Measurements from ENCODE around the gene PXDN. TPM values are rescaled to one million over a fixed set of nuclear protein-coding genes. Genes with fewer than 3 reads are reported as not detected.

Gene PXDN
- total and polyA plus RNA-seq, 2 donors (not counting 3 experiments of a cell fraction or from before 2014, with no cell fraction given), result 231 to 308 TPM

GRCh38 chr2:1731963-1732768 is 12.1 kb downstream of the PXDN start:
- POLR2A ChIA-PET, result no interaction called here
- H4K20me1 ChIP-seq (replicated peaks; ENCODE audit: control insufficient read depth, extremely low read depth, insufficient read depth, low read length), result no peaks in the 10 kb centered on the region
- no peaks in the 10 kb centered on the region for H3K9me1 ChIP-seq (replicated peaks; ENCODE audit: control insufficient read depth, extremely low read depth, insufficient read depth, low read length)
- DNase-seq (ENCODE audit: low read depth, low spot score), result no peak
- no peak overlapping the region for H2AFZ ChIP-seq (ENCODE audit: low read depth, low read length)
- H3K9me3 ChIP-seq (replicated peaks; ENCODE audit: control insufficient read depth, insufficient read depth, low read length), result no peaks in the 10 kb centered on the region
- dilution Hi-C loops (cut with MboI; ENCODE audit: extremely low pct_ligation_motif_present, low sequenced_read_pairs), result no loop called here
- no TSS peak for BruUV-seq (replicated peaks)
- no peak overlapping the region for H3K9ac ChIP-seq (replicated peaks; ENCODE audit: extremely low read depth, insufficient read depth, low read length)
- H3K27ac ChIP-seq (ENCODE audit: insufficient read depth, low read depth, low read length), result no peak overlapping the region
- FAIRE-seq, result no peak
- peaks cover 19% of the 10 kb centered on the region for H3K4me1 ChIP-seq (ENCODE audit: control insufficient read depth, extremely low read depth, insufficient read depth, low read length)
- intact Hi-C loops (cut with micrococcal nuclease), result no loop called here
- CTCF ChIA-PET, result interaction anchor here (0.7 to 3.2 kb wide), 3 partner anchors 10 to 19 kb away, joined by 3 to 15 read pairs (median 13); no protein-coding TSS in a partner anchor
- H3K36me3 ChIP-seq (ENCODE audit: control insufficient read depth in 2 of 2, extremely low read depth in 1 of 2, insufficient read depth in 2 of 2, low read length in 2 of 2), result peaks cover 0 to 4% of the 10 kb centered on the region in 2 experiments
- H3K4me2 ChIP-seq (ENCODE audit: insufficient read depth, low read length), result no peak overlapping the region
- no peaks in the 10 kb centered on the region for H3K27me3 ChIP-seq (ENCODE audit: control insufficient read depth in 2 of 2, insufficient read depth in 2 of 2, low read length in 2 of 2)
- H3K4me3 ChIP-seq (replicated peaks in 1 of 3; ENCODE audit: insufficient read depth in 1 of 3, low read depth in 1 of 3, low read length in 3 of 3), result no peak overlapping the region
- H3K79me2 ChIP-seq (ENCODE audit: control insufficient read depth, insufficient read depth, low read length), result peaks cover 73% of the 10 kb centered on the region
- TF ChIP-seq MYC (IDR thresholded peaks at IDR 0.05; ENCODE audit: low read depth, low read length) (no peak), POLR2AphosphoS5 (IDR thresholded peaks at IDR 0.05; ENCODE audit: insufficient read depth, low read depth, low read length) (no peak), EZH2 (IDR thresholded peaks at IDR 0.05; ENCODE audit: borderline replicate concordance, low read depth, low read length, severe bottlenecking) (no peak), FOS (IDR thresholded peaks at IDR 0.05; ENCODE audit: borderline replicate concordance, insufficient read depth, low read length) (no peak), CTCF (IDR thresholded peaks at IDR 0.05; ENCODE audit: extremely low read depth in 1 of 2, insufficient read depth in 1 of 2, low read depth in 1 of 2, low read length in 2 of 2) (no peak), POLR2A (IDR thresholded peaks at IDR 0.05; ENCODE audit: low read depth, low read length) (no peak), MAX (IDR thresholded peaks at IDR 0.05; ENCODE audit: insufficient read depth, insufficient read length) (no peak), JUN (IDR thresholded peaks at IDR 0.05; ENCODE audit: borderline replicate concordance, insufficient read depth, insufficient read length, low read depth) (no peak), GATA2 (IDR thresholded peaks at IDR 0.05; ENCODE audit: insufficient read depth, insufficient read length, low read depth, low read length) (no peak)
